Breast epithelium (tissue), 4 donors: Measurements from ENCODE around the gene KANK2. TPM values are rescaled to one million over a fixed set of nuclear protein-coding genes. Genes with fewer than 3 reads are reported as not detected.

ENCODE experiments used
- DNase-seq, 2 donors: peaks; one replicate each; pipeline ENCODE4 v3.0.0-alpha.2; 2019; ENCODE audit warnings: low spot score in 2 of 2
- H3K27ac ChIP-seq, 2 donors: fragments of 200-600 bp; sonication (generic) in 1 of 2; one replicate each; pipeline ENCODE4 v1.5.1; 2016 to 2019; ENCODE audit warnings: mild to moderate bottlenecking in 1 of 2
- H3K27me3 ChIP-seq, 2 donors: fragments of 200-600 bp; sonication (generic) in 1 of 2; one replicate each; pipeline versions ENCODE4 v1.5.1 to v1.6.0; 2017 to 2019; ENCODE audit warnings: control low read depth in 1 of 2, mild to moderate bottlenecking in 1 of 2
- H3K36me3 ChIP-seq: fragments of 200-600 bp; one replicate; pipeline ENCODE4 v1.5.1; 2019
- H3K4me1 ChIP-seq, 2 donors: fragments of 200-600 bp; sonication (generic); one replicate each; pipeline ENCODE4 v1.5.1; 2016 to 2019; ENCODE audit warnings: control low read depth in 1 of 2
- H3K4me3 ChIP-seq, 3 donors: fragments of 200-600 bp; sonication (generic); 1 replicate in 2 of 3; 2 replicates in 1 of 3; pipeline ENCODE4 v1.5.1; 2016 to 2019; ENCODE audit warnings: mild to moderate bottlenecking in 3 of 3, moderate library complexity in 2 of 3
- H3K9me3 ChIP-seq, 2 donors: fragments of 200-600 bp; sonication (generic) in 1 of 2; one replicate each; pipeline ENCODE4 v1.5.1; 2016 to 2019; ENCODE audit warnings: control low read depth in 1 of 2
- POLR2A ChIP-seq: fragments of 450-650 bp; IDR thresholded peaks from one replicate; pipeline ENCODE4 v1.6.1; 2016; ENCODE audit warnings: antibody characterized with exemption, mild to moderate bottlenecking, moderate library complexity
- POLR2AphosphoS5 ChIP-seq, 3 donors: sonication (generic); formaldehyde crosslinking; IDR thresholded peaks; one replicate each; pipeline ENCODE4 v1.6.1; 2017; ENCODE audit warnings: antibody characterized with exemption in 3 of 3
- intact Hi-C: fragments of 100-400 bp; cut with DNase I; formaldehyde crosslinking; loops from one replicate; pipeline ENCODE4 v1.15.1; 2023; ENCODE audit warnings: low total_unique reads
- total RNA-seq, 3 donors: library from RNA; depleted of rRNA; stranded (reverse); fragments of >200 nt; gene quantifications; one replicate each; pipeline ENCODE4 v1.1.0, GENCODE V29; 2016
- TF ChIP-seq, protein P1 (sequence below), 3 donors: fragments of 450-650 bp; IDR thresholded peaks; one replicate each; pipeline ENCODE4 v1.5.1; 2016 to 2017; ENCODE audit warnings: antibody characterized with exemption in 3 of 3, mild to moderate bottlenecking in 3 of 3, moderate library complexity in 3 of 3

KANK2 gene
- total RNA-seq, 3 donors from 2014 or later = 142 to 477 (median 197) TPM

GRCh38 chr19:11192957-11193939 is 4.1 kb downstream of the KANK2 start:
- Histone ChIP-seq H3K27me3 (no peaks in the 10 kb centered on the region), H3K9me3 (no peaks in the 10 kb centered on the region), H3K27ac (peak overlapping the region; percentile 61 to 77), H3K4me1 (peaks cover 0 to 14% of the 10 kb centered on the region in 2 donors), H3K4me3 (peak overlapping the region in 2 of 3 donors; percentile 59 to 93), H3K36me3 (peaks cover 9% of the 10 kb centered on the region)
- intact Hi-C loops = no loop called here
- DNase-seq = no peak
- TF ChIP-seq, protein P1, sequence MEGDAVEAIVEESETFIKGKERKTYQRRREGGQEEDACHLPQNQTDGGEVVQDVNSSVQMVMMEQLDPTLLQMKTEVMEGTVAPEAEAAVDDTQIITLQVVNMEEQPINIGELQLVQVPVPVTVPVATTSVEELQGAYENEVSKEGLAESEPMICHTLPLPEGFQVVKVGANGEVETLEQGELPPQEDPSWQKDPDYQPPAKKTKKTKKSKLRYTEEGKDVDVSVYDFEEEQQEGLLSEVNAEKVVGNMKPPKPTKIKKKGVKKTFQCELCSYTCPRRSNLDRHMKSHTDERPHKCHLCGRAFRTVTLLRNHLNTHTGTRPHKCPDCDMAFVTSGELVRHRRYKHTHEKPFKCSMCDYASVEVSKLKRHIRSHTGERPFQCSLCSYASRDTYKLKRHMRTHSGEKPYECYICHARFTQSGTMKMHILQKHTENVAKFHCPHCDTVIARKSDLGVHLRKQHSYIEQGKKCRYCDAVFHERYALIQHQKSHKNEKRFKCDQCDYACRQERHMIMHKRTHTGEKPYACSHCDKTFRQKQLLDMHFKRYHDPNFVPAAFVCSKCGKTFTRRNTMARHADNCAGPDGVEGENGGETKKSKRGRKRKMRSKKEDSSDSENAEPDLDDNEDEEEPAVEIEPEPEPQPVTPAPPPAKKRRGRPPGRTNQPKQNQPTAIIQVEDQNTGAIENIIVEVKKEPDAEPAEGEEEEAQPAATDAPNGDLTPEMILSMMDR (IDR thresholded peaks at IDR 0.05) = no peak

GRCh38 chr19:11191934-11192333 is 5.4 kb downstream of the KANK2 start:
- Histone ChIP-seq H3K4me3 (no peak overlapping the region), H3K27ac (peak overlapping the region; percentile 29 to 34), H3K4me1 (peaks cover 0 to 14% of the 10 kb centered on the region in 2 donors), H3K27me3 (no peaks in the 10 kb centered on the region), H3K36me3 (peaks cover 9% of the 10 kb centered on the region), H3K9me3 (no peaks in the 10 kb centered on the region)
- no peak for DNase-seq
- TF ChIP-seq, protein P1 (IDR thresholded peaks at IDR 0.05) = no peak
- TF ChIP-seq POLR2A (no peak), POLR2AphosphoS5 (IDR thresholded peaks at IDR 0.05) (no peak)
- intact Hi-C loops = no loop called here

- TF ChIP-seq POLR2A = no peak
- peak in 2 of 3 donors; percentile 24 to 53 for TF ChIP-seq POLR2AphosphoS5 (IDR thresholded peaks at IDR 0.05)
- TF ChIP-seq, protein P1 (IDR thresholded peaks at IDR 0.05) = no peak
- peak overlapping the region; percentile 29 to 82 for H3K27ac ChIP-seq
- intact Hi-C loops = no loop called here
- H3K9me3 ChIP-seq = no peaks in the 10 kb centered on the region
- H3K27me3 ChIP-seq = no peaks in the 10 kb centered on the region
- no peak for DNase-seq
- peaks cover 0 to 14% of the 10 kb centered on the region in 2 donors for H3K4me1 ChIP-seq
- H3K4me3 ChIP-seq = no peak overlapping the region
- H3K36me3 ChIP-seq = peaks cover 9% of the 10 kb centered on the region
Observed at GRCh38 chr19:11191273-11191755, 6.0 kb downstream of the KANK2 start.

- Histone ChIP-seq H3K27ac (peak overlapping the region; percentile 41 to 82), H3K36me3 (peaks cover 9% of the 10 kb centered on the region), H3K4me1 (peaks cover 0 to 12% of the 10 kb centered on the region in 2 donors), H3K9me3 (no peaks in the 10 kb centered on the region), H3K27me3 (no peaks in the 10 kb centered on the region), H3K4me3 (peak overlapping the region in 1 of 3 donors; percentile 22)
- intact Hi-C loops = no loop called here
- TF ChIP-seq POLR2AphosphoS5 (IDR thresholded peaks at IDR 0.05) = no peak
- TF ChIP-seq POLR2A = no peak
- TF ChIP-seq, protein P1 (IDR thresholded peaks at IDR 0.05) = no peak
- DNase-seq = no peak
Observed at GRCh38 chr19:11190501-11190900, 6.8 kb downstream of the KANK2 start.

DNA sequence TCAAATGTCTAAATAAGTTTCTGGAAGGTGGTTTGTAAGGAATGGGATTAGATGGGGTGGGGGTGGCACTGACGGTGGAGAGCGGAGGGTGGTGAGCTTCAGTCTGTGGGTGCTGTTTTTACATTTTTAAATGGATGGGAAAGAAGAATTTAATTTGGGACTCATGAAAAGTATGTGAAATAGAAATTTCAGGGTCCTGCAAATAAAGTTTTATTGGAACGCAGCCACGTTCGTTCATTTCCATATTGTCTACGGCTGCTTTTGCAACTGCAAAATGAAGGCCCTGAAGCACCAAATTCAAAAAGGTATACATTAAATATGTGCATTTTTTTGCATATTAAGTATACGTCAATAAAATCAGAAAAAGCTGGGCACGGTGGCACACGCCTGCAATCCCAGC is 9.9 kb downstream of the KANK2 start:
- H3K4me3 ChIP-seq = no peak overlapping the region
- no peak overlapping the region for H3K27ac ChIP-seq
- peaks cover 0 to 9% of the 10 kb centered on the region in 2 donors for H3K4me1 ChIP-seq
- TF ChIP-seq POLR2AphosphoS5 (IDR thresholded peaks at IDR 0.05) = no peak
- no peak for TF ChIP-seq POLR2A
- TF ChIP-seq, protein P1 (IDR thresholded peaks at IDR 0.05) = no peak
- no peaks in the 10 kb centered on the region for H3K36me3 ChIP-seq
- intact Hi-C loops = no loop called here
- H3K27me3 ChIP-seq = no peaks in the 10 kb centered on the region
- DNase-seq = no peak
- H3K9me3 ChIP-seq = no peaks in the 10 kb centered on the region
